OCI-LY1 (cell line): Measurements from ENCODE around the gene ASH1L.
A peak's percentile ranks its signal among the peaks of the same experiment; 100 is the strongest.

Source experiments
- H2AFZ ChIP-seq: fragments of 200-600 bp; sonication (generic), shearing (Covaris generic); 2 replicates; pipeline ENCODE4 v1.6.0; 2014; ENCODE audit warnings: antibody characterized with exemption, mild to moderate bottlenecking, low read length
- H3F3A ChIP-seq: fragments of 200-600 bp; sonication (generic), shearing (Covaris generic); 2 replicates; pipeline ENCODE4 v1.6.0; 2014; ENCODE audit warnings: mild to moderate bottlenecking, antibody characterized with exemption, low read length, moderate library complexity; ENCODE audit not compliant: insufficient read depth
- H3K27ac ChIP-seq: fragments of 200-600 bp; sonication (generic); 2 replicates; pipeline ENCODE4 v1.5.1; 2014; ENCODE audit warnings: low read length, mixed run types, mild to moderate bottlenecking, low read depth; ENCODE audit not compliant: poor library complexity, severe bottlenecking
- H3K27me3 ChIP-seq: fragments of 200-600 bp; sonication (generic); 2 replicates; pipeline ENCODE4 v1.6.0; 2014; ENCODE audit warnings: antibody characterized with exemption, mild to moderate bottlenecking, low read length, moderate library complexity; ENCODE audit not compliant: insufficient read depth
- H3K36me3 ChIP-seq: fragments of 200-600 bp; sonication (generic); 2 replicates; pipeline ENCODE4 v1.6.1; 2014; ENCODE audit warnings: mild to moderate bottlenecking, antibody characterized with exemption, low read length, moderate library complexity, mixed read lengths; ENCODE audit not compliant: insufficient read depth
- H3K4me1 ChIP-seq: fragments of 200-600 bp; sonication (generic); 2 replicates; pipeline ENCODE4 v1.5.1; 2014; ENCODE audit warnings: mild to moderate bottlenecking, low read length, moderate library complexity; ENCODE audit not compliant: insufficient read depth, severe bottlenecking
- H3K4me2 ChIP-seq: fragments of 200-600 bp; sonication (generic), shearing (Covaris generic); 2 replicates; pipeline ENCODE4 v1.6.1; 2014; ENCODE audit warnings: low read length
- H3K4me3 ChIP-seq: fragments of 200-600 bp; sonication (generic); 2 replicates; pipeline ENCODE4 v1.5.1; 2014; ENCODE audit warnings: low read length, low read depth, mild to moderate bottlenecking, mixed read lengths; ENCODE audit not compliant: poor library complexity, severe bottlenecking
- H3K79me2 ChIP-seq: fragments of 200-600 bp; shearing (Covaris generic); 2 replicates; pipeline ENCODE4 v1.6.1; 2016; ENCODE audit warnings: mixed run types, low read length, mixed read lengths; ENCODE audit not compliant: insufficient read depth
- H3K9ac ChIP-seq: fragments of 200-600 bp; sonication (generic), shearing (Covaris generic); 2 replicates; pipeline ENCODE4 v1.6.1; 2014; ENCODE audit warnings: mild to moderate bottlenecking, low read length, mixed read lengths
- H3K9me2 ChIP-seq: fragments of 200-600 bp; sonication (generic), shearing (Covaris generic); 2 replicates; pipeline ENCODE4 v1.6.1; 2014; ENCODE audit warnings: low read depth, mild to moderate bottlenecking, low read length, mixed read lengths
- H3K9me3 ChIP-seq: fragments of 200-600 bp; shearing (Covaris generic); 2 replicates; pipeline ENCODE4 v1.6.1; 2014; ENCODE audit warnings: low read length, mixed read lengths
- H4K20me1 ChIP-seq: fragments of 200-600 bp; sonication (generic), shearing (Covaris generic); 2 replicates; pipeline ENCODE4 v1.6.0; 2016; ENCODE audit warnings: mild to moderate bottlenecking, low read length; ENCODE audit not compliant: insufficient read depth
- CTCF ChIP-seq: fragments of 200-600 bp; sonication (generic), shearing (Covaris generic); IDR thresholded peaks from 2 replicates; pipeline ENCODE4 v1.5.1; 2017; ENCODE audit warnings: mild to moderate bottlenecking, antibody characterized with exemption, low read length, moderate library complexity, mixed read lengths
- EZH2 ChIP-seq: fragments of 200-600 bp; sonication (generic), shearing (Covaris generic); IDR thresholded peaks from 2 replicates; pipeline ENCODE4 v1.8.0; 2017; ENCODE audit warnings: borderline replicate concordance, mixed run types, mild to moderate bottlenecking, antibody characterized with exemption, low read length, moderate library complexity, mixed read lengths

Gene ASH1L

GRCh38 chr1:155305881-155306391 is 256.7 kb downstream of the ASH1L start:
- Histone ChIP-seq H3K27ac (peak overlapping the region; percentile 4), H2AFZ (no peak overlapping the region), H3K9ac (no peak overlapping the region), H3K4me2 (no peak overlapping the region), H3K9me2 (no peaks in the 10 kb centered on the region), H3K4me3 (no peak overlapping the region), H4K20me1 (no peaks in the 10 kb centered on the region), H3K27me3 (no peaks in the 10 kb centered on the region), H3K9me3 (no peaks in the 10 kb centered on the region), H3K36me3 (peaks cover 19% of the 10 kb centered on the region), H3K4me1 (peaks cover 35% of the 10 kb centered on the region), H3F3A (no peaks in the 10 kb centered on the region), H3K79me2 (peaks cover 21% of the 10 kb centered on the region)
- no peak for TF ChIP-seq EZH2
- no peak for TF ChIP-seq CTCF

- peaks cover 9% of the 10 kb centered on the region for H3K79me2 ChIP-seq
- peak overlapping the region; percentile 18 for H3K27ac ChIP-seq
- H3K9ac ChIP-seq, result no peak overlapping the region
- peak overlapping the region; percentile 8; the same call in 1 of the 2 replicates for H3K4me2 ChIP-seq
- no peaks in the 10 kb centered on the region for H4K20me1 ChIP-seq
- no peak overlapping the region for H2AFZ ChIP-seq
- no peaks in the 10 kb centered on the region for H3K9me3 ChIP-seq
- H3K9me2 ChIP-seq, result no peaks in the 10 kb centered on the region
- H3K4me1 ChIP-seq, result peaks cover 21% of the 10 kb centered on the region
- TF ChIP-seq CTCF (no peak), EZH2 (no peak)
- no peaks in the 10 kb centered on the region for H3K27me3 ChIP-seq
- no peak overlapping the region for H3K4me3 ChIP-seq
- H3K36me3 ChIP-seq, result peaks cover 8% of the 10 kb centered on the region; the same call in 1 of the 2 replicates
- no peaks in the 10 kb centered on the region for H3F3A ChIP-seq
Observed at GRCh38 chr1:155304558-155305063, 258.0 kb downstream of the ASH1L start.

GRCh38 chr1:155301342-155301841 is 261.2 kb downstream of the ASH1L start, which contains the start of gene PKLR:
Gene PKLR (minus strand): TSS chr1:155301438. CDS start chr1:155301395, 43 bp downstream.
- Histone ChIP-seq H3K36me3 (no peaks in the 10 kb centered on the region), H3K4me2 (no peak within 1 kb of the TSS), H3K9me2 (no peaks in the 10 kb centered on the region), H3K27ac (no peak within 1 kb of the TSS), H3K9me3 (no peaks in the 10 kb centered on the region), H3F3A (no peaks in the 10 kb centered on the region), H3K27me3 (no peaks in the 10 kb centered on the region), H4K20me1 (no peaks in the 10 kb centered on the region), H3K4me1 (peaks cover 23% of the 10 kb centered on the region), H2AFZ (no peak within 1 kb of the TSS), H3K4me3 (no peak within 1 kb of the TSS), H3K9ac (no peak within 1 kb of the TSS), H3K79me2 (no peaks in the 10 kb centered on the region)
- TF ChIP-seq CTCF, result no peak
- no peak for TF ChIP-seq EZH2
